ENCODE measurements around the gene PUS1.
A peak's percentile ranks its signal among the peaks of the same experiment; 100 is the strongest.
"Not testable (repeated sequence)": the region's sequence is repeated elsewhere in the genome, so short reads cannot be mapped to it uniquely, and the experiment has no call there.

Gene PUS1

GRCh38 chr12:131941116-131941986 is 12.3 kb downstream of the PUS1 start:
- DNase-seq = no peak

DNA sequence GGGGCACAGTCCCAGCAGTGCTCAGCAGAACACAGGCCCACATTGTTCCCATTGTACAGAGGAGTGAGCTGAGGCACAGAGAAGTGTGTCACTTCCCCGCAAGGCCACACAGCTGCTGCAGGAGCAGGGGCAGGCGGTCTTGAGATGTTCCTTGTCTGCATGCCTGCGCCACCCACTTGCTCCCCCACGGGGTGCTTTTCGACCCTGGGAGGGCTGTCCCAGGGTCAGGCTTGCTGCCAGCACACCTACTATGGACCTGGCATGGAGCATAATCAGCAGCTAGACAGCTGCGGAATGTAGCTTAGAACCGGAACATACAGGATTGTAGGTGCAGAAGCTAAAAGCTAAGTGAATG is 12.9 kb downstream of the PUS1 start:
- DNase-seq = no peak

GRCh38 chr12:131942671-131943070 is 13.6 kb downstream of the PUS1 start:
- DNase-seq = no peak

DNA sequence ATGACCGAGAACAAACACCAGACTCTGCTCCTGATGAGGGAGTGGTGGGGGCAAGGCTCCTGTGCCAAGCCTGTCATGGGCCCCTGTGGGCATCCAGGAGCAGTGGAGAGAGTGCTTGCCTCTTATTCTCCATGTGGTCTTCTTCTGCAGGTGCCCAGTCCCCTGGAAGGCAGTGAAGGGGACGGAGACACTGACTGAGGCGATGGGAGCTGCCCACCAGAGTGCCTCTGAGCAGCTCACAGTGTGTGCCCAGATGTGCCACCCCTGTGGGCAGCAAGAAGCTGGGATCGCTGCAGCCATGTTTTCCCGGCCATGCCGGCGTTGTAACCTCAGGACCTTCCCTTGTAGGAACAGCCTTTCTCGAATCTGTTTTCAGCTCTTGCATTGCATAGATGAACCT is 14.3 kb downstream of the PUS1 start:
- DNase-seq = no peak

GRCh38 chr12:131943876-131944275 is 14.8 kb downstream of the PUS1 start:
- DNase-seq = no peak

DNA sequence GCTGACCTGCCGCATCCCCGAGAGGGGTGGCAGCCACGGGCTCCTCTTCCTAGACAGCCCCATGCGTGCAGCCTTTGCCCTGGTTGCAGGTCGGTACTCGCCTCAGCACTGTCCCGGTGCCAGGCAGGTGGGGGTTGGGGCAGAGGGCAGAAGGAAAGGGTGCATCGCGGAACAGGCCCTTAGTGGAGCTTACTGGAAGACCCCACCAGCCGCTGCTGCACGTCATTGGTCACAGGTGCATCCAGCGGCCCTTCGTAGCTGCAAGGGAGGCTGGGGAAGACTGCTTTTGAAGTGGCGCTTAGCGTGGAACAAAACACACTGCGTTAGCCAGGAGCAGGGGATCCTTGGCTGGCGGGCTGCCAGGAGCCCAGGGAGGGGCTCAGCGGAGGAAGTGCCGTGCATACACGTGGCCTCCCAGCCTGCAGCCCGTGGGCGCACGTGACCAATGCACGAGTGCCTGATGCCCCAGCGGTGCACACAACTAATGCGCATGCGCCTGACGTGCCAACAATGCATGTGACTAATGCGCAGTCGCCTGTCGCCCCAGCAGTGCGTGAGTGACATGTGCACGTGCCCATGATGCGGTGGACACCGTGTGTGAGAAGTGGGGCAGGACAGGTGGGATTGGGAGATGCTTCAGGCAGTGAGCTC is 15.7 kb downstream of the PUS1 start:
- no peak for DNase-seq

DNA sequence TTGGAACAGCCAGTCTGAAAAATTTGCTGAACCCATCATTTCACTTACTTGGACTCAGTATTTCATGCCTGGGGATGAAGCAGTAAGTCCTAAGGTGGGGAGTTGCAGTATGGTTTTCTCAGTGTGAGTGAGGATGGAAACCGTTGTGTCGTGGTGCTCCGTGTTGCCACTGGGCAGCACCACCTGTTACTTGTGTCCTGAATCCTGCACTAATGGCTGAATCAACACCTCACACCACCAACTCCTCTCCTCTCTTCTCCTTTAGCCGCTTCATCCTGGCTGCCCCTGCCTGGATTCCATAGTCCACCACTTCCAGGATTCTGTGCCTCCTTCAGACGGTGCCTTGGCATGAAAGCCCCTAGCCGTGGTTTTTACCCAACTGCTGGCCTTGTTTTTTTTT is 17.7 kb downstream of the PUS1 start:
- no peak for DNase-seq

DNA sequence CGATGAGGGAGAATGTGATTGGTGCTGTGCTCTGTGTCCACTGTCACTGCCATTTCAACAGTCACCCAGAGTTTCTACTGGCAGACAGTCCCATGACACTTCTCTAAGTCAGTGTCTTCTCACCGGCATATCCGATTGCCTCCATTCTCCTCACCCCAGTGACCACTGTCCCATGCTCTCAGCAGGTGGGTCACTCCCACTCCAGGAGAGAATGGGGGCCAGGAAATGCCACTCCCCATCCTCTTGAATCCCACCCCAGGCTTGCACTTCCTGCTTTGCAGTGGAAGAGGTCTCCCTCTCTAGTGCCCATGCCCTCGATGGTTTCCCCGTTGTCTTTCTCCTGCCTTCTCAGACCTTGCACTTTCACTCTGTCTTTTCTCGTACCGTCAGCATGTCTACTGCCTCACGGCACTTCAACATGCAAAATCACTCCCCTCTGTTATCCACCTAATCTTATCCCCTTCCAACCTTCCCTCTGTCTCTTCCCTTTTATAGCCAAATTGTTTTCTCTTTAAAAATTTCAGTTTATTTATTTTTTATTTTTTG is 18.5 kb downstream of the PUS1 start:
- no peak for DNase-seq

GRCh38 chr12:131948166-131948712 is 19.2 kb downstream of the PUS1 start:
- DNase-seq = no peak

DNA sequence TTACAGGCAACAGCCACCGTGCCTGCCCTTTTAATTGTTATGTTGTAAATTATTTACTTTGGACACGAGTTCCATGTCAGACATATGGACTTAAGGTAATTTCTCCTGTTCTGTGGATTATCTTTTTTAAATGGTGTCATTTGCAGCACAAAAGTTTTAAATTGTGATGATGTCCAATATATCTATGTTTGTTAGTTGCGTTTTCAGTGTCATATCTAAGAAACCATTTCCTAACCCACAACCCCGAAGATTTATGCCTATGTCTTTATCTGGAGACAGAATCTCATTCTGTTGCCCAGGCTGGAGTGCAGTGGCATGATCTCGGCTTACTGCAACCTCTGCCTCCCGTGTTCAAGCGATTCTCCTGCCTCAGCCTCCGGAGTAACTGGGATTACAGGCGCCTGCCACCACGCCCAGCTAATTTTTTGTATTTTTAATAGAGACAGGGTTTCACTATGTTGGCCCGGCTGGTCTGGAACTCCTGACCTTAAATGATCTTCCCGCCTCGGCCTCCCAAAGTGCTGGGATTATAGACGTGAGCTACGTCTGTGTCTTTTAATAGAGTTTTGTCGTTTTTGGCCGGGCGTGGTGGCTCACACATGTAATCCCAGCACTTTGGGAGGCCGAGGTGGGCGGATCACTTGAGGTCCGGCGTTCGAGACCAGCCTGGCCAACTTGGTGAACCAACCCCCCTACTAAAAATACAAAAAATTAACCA is 19.8 kb downstream of the PUS1 start:
- not testable (repeated sequence) for DNase-seq

- DNase-seq = peak; percentile 93
Measured at GRCh38 chr12:131949431-131950181, 20.5 kb downstream of the PUS1 start, which contains the start of gene EP400. Gene EP400 (plus strand): TSS chr12:131949942. CDS start chr12:131960620, 10,678 bp downstream.

GRCh38 chr12:131950182-131950913 is 21.3 kb downstream of the PUS1 start:
- DNase-seq = peak; percentile 54

- not testable (repeated sequence) for DNase-seq
Measured at GRCh38 chr12:131953810-131954209, 24.7 kb downstream of the PUS1 start.

- not testable (repeated sequence) for DNase-seq
Measured at GRCh38 chr12:131954460-131954859, 25.4 kb downstream of the PUS1 start.

DNA sequence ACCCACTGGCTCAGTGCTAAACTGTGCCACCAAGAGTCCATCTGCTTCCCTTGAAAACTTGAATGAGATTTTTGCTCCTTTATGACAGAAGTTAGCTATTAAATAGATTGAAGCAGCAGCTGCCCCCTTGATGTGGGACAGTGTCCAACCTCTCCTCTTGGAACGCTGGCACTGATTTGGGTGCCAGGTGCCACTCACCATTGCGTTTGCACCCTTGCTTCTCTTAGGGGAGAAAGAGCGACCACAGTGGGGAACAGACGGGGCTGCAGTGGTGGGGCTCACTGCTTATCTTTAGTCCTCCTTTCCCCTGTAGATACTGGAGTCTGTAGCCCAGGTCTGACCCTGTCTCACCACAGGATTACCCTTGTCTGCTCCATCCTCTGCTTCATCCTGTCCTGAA is 30.0 kb downstream of the PUS1 start:
- DNase-seq = no peak

GRCh38 chr12:131959641-131960589 is 30.8 kb downstream of the PUS1 start:
- no peak for DNase-seq

DNA sequence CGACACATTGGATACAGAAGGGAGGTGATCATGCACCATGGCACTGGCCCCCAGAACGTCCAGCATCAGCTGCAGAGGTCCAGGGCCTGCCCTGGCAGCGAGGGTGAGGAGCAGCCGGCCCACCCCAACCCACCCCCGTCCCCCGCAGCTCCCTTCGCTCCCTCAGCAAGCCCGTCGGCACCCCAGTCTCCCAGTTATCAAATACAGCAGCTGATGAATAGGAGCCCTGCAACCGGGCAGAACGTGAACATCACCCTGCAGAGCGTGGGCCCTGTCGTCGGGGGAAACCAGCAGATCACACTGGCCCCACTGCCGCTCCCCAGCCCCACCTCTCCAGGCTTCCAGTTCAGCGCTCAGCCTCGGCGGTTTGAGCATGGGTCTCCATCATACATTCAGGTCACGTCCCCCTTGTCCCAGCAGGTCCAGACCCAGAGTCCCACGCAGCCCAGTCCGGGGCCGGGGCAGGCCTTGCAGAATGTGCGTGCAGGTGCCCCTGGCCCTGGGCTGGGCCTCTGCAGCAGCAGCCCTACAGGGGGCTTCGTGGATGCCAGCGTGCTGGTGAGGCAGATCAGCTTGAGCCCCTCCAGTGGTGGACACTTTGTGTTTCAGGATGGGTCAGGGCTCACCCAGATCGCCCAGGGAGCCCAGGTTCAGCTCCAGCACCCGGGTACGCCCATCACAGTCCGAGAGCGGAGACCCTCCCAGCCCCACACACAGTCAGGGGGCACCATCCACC is 31.7 kb downstream of the PUS1 start:
- not testable (repeated sequence) for DNase-seq

DNA sequence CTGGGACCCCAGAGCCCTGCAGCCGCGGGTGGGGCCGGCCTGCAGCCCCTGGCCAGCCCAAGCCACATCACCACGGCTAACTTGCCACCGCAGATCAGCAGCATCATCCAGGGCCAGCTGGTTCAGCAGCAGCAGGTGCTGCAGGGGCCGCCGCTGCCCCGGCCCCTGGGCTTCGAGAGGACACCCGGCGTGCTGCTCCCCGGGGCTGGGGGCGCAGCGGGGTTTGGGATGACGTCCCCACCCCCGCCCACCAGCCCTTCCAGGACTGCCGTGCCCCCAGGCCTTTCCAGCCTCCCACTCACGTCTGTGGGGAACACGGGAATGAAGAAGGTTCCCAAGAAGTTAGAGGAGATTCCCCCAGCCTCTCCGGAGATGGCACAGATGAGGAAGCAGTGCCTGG is 32.3 kb downstream of the PUS1 start:
- DNase-seq = not testable (repeated sequence)

DNA sequence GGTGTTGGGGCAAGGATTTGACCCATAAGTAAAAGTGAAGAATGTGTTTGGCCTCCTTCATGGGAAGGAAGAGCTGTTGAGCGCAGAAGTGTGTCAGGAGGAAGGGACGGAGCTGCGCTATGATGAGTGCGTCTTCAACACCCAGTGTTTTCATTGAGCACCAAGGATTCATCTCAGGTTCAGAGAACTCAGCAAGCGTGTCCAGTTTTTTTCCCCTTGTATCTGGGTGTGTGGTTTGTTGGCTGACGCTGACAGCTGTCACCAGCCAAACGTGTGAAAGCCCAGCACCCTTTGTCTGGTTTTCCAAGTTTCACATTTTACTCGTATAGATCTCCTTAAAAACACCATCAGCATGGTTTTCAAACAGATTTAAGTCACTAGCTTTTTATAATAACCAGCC is 33.0 kb downstream of the PUS1 start:
- DNase-seq = no peak

DNA sequence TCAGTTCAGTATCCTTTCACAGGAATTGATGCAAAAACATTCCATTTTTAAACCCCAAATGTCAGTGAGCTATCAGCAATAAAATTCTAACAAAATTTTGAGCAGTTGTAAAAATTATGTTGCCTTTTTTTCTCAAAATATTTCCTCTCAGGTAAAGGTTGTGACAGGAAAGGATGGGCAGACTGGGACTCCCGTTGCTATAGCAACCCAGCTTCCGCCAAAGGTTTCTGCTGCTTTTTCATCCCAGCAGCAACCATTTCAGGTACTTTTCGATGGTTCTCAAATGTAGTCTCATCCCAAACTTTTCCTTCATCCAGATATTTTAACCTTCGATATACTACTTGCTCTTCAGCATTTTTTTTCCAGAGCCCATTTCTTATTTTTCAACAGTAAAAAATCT is 34.3 kb downstream of the PUS1 start:
- DNase-seq = no peak

Data from activated naive CD4-positive, alpha-beta T cell treated with anti-CD3 and anti-CD28 coated beads, Interleukin-2, amount 50 U/mL, for 16 hours (primary cell).